H1 (cell line): ENCODE results near the gene KYNU. TPM values are rescaled to one million over a fixed set of nuclear protein-coding genes. Genes with fewer than 3 reads are reported as not detected.

Experiments
- BCL11A ChIP-seq, 2 experiments: IDR thresholded peaks; one replicate each; pipeline ENCODE4 v1.6.1; 2011; ENCODE audit warnings: low read depth in 2 of 2, low read length in 2 of 2, mild to moderate bottlenecking in 2 of 2
- CHD7 ChIP-seq: fragments of 300-600 bp; sonication (generic); IDR thresholded peaks from 2 replicates; pipeline ENCODE4 v1.7.1; 2012; ENCODE audit warnings: low read length, moderate library complexity, mild to moderate bottlenecking, inconsistent platforms; ENCODE audit not compliant: insufficient replicate concordance
- GTF2F1 ChIP-seq: IDR thresholded peaks from 2 replicates; pipeline ENCODE4 v1.6.1; 2012; ENCODE audit warnings: low read depth, low read length, improper control_type of control experiment, borderline replicate concordance
- KDM5A ChIP-seq: fragments of 200-600 bp; IDR thresholded peaks from 2 replicates; pipeline ENCODE4 v1.7.1; 2012; ENCODE audit warnings: mild to moderate bottlenecking, low read length, inconsistent platforms, mixed read lengths
- RAD21 ChIP-seq, 2 experiments: IDR thresholded peaks in 1 of 2; conservative IDR thresholded peaks in 1 of 2; 2 replicates each; pipeline ENCODE4 v1.6.1; 2011; ENCODE audit warnings: low read depth in 2 of 2, low read length in 2 of 2, improper control_type of control experiment in 1 of 2, inconsistent platforms in 1 of 2, mild to moderate bottlenecking in 1 of 2, moderate library complexity in 1 of 2
- SIN3A ChIP-seq, 2 experiments: IDR thresholded peaks in 1 of 2; conservative IDR thresholded peaks in 1 of 2; 2 replicates each; pipeline ENCODE4 v1.6.1; 2011 to 2012; ENCODE audit warnings: low read length in 2 of 2, improper control_type of control experiment in 1 of 2, low read depth in 1 of 2, mild to moderate bottlenecking in 1 of 2
- SIRT6 ChIP-seq: IDR thresholded peaks from one replicate; pipeline ENCODE4 v1.7.1; 2012; ENCODE audit warnings: low read length, inconsistent platforms
- SP4 ChIP-seq: IDR thresholded peaks from 2 replicates; pipeline ENCODE4 v1.6.1; 2012; ENCODE audit warnings: low read length, inconsistent platforms
- SRF ChIP-seq: IDR thresholded peaks from 2 replicates; pipeline ENCODE4 v1.6.1; 2011; ENCODE audit warnings: mild to moderate bottlenecking, low read depth, low read length, moderate library complexity
- polyA plus RNA-seq, 7 experiments: library from polyadenylated mRNA; depleted of rRNA in 3 of 7; stranded (reverse) in 5 of 7; unstranded in 2 of 7; fragments of >200 nt in 5 of 7; fragments of 200-250 nt in 2 of 7; gene quantifications; 1 replicate in 5 of 7; 2 replicates in 1 of 7; 4 replicates in 1 of 7; pipeline versions ENCODE4 v1.2.1 to v1.2.3, GENCODE V29; 2011 to 2013; ENCODE audit warnings: missing spikeins in 2 of 7, mixed read lengths in 2 of 7
- total RNA-seq: library from RNA; stranded (reverse); fragmentation: NEBNext Ultra II Directional; extraction: Animal tissue kit (Norgen Biotek cat#: 25700); gene quantifications from 2 replicates; pipeline ENCODE4 v1.2.1, GENCODE V29; 2021

The KYNU gene
- total and polyA plus RNA-seq, 2 of the 8 experiments (the other 6 are each of a cell fraction or from before 2014, with no cell fraction given), result 0.09 to 0.13 TPM

- TF ChIP-seq CHD7, result no peak
- TF ChIP-seq RAD21 (IDR thresholded peaks at IDR 0.05 in 1 of 2, conservative IDR thresholded peaks at IDR 0.05 in 1 of 2; ENCODE audit: low read depth in 2 of 2, low read length in 2 of 2), result no peak
- no peak for TF ChIP-seq SIRT6
- no peak for TF ChIP-seq SP4
- TF ChIP-seq KDM5A, result no peak
- TF ChIP-seq SRF, result no peak
- no peak for TF ChIP-seq SIN3A (conservative IDR thresholded peaks at IDR 0.05 in 1 of 2, IDR thresholded peaks at IDR 0.05 in 1 of 2; ENCODE audit: low read depth in 1 of 2, low read length in 2 of 2)
- TF ChIP-seq BCL11A (IDR thresholded peaks at IDR 0.05; ENCODE audit: low read depth in 2 of 2, low read length in 2 of 2), result no peak
- TF ChIP-seq GTF2F1, result no peak
These were observed 20.0 kb upstream of the KYNU start (continued) for GRCh38 chr2:142857256-142858164.
